Measurements from ENCODE around the gene NCOA1.

- TF ChIP-seq CTCF (IDR thresholded peaks at IDR 0.05; ENCODE audit: low read depth, low read length, missing input control) (no peak), GABPA (IDR thresholded peaks at IDR 0.05 in 1 of 2, conservative IDR thresholded peaks at IDR 0.05 in 1 of 2) (no peak), JUND (IDR thresholded peaks at IDR 0.05) (no peak), YY1 (IDR thresholded peaks at IDR 0.05) (no peak), RAD21 (IDR thresholded peaks at IDR 0.05) (no peak), EGR1 (IDR thresholded peaks at IDR 0.05; ENCODE audit: low read depth in 2 of 2) (no peak), TAF1 (conservative IDR thresholded peaks at IDR 0.05) (no peak), MAX (IDR thresholded peaks at IDR 0.05) (no peak), SP1 (IDR thresholded peaks at IDR 0.05) (no peak)
Measured at GRCh38 chr2:24520175-24520574, 29.1 kb downstream of the NCOA1 start.

Data from liver (tissue), 3 donors.